ENCODE data around the gene ZMYM2. TPM values are rescaled to one million over a fixed set of nuclear protein-coding genes. Genes with fewer than 3 reads are reported as not detected.
A peak's percentile ranks its signal among the peaks of the same experiment; 100 is the strongest.

Gene ZMYM2
- total and polyA plus RNA-seq, 2 experiments from 2014 or later, result 87.9 to 159 TPM

- Histone ChIP-seq H3K4me1 (ENCODE audit: insufficient read depth) (peaks cover 29% of the 10 kb centered on the region), H2AFZ (no peak overlapping the region), H3F3A (replicated peaks; ENCODE audit: low read depth) (no peaks in the 10 kb centered on the region), H3K9me2 (ENCODE audit: insufficient read depth) (no peaks in the 10 kb centered on the region), H4K20me1 (replicated peaks; ENCODE audit: insufficient read depth) (peaks cover 90% of the 10 kb centered on the region), H3K36me3 (ENCODE audit: insufficient read depth) (no peaks in the 10 kb centered on the region), H3K79me2 (replicated peaks; ENCODE audit: insufficient read depth) (peaks cover 100% of the 10 kb centered on the region), H3K27ac (ENCODE audit: low read depth) (peak overlapping the region; percentile 21; the same call in 1 of the 2 replicates), H3K4me2 (no peak overlapping the region), H3K27me3 (ENCODE audit: insufficient read depth) (no peaks in the 10 kb centered on the region), H3K4me3 (no peak overlapping the region)
- Mint-ChIP-seq H3K4me1 (peaks cover 43% of the 10 kb centered on the region), H3K27me3 (ENCODE audit: insufficient read depth, low read depth, poor library complexity) (peaks cover 3% of the 10 kb centered on the region), H3K36me3 (ENCODE audit: low read depth) (peaks cover 34% of the 10 kb centered on the region), H3K9me3 (no peaks in the 10 kb centered on the region), H3K27ac (peak overlapping the region; percentile 94), H3K4me3 (no peak overlapping the region)
- DNase-seq (ENCODE audit: low spot score), result peak; percentile 84
- peak; percentile 75 for ATAC-seq
- peak; percentile 58 to 78 for TF ChIP-seq CTCF (conservative IDR thresholded peaks at IDR 0.05; ENCODE audit: low read depth in 2 of 2)
- no peak for TF ChIP-seq STAT1 (IDR thresholded peaks at IDR 0.05; ENCODE audit: unreplicated experiment)
Observed at GRCh38 chr13:19984430-19985218, 26.1 kb downstream of the ZMYM2 start.

GRCh38 chr13:19985219-19985556 is 26.7 kb downstream of the ZMYM2 start:
- peaks cover 31% of the 10 kb centered on the region; the same call in 2 of the 3 replicates for H3K36me3 Mint-ChIP-seq (ENCODE audit: low read depth)
- H3K27ac ChIP-seq (ENCODE audit: low read depth), result peak overlapping the region; percentile 8; the same call in 1 of the 2 replicates
- no peak for TF ChIP-seq EZH2 (IDR thresholded peaks at IDR 0.05; ENCODE audit: low read depth, unreplicated experiment)
- no peak for TF ChIP-seq NANOG (IDR thresholded peaks at IDR 0.05; ENCODE audit: borderline replicate concordance)
- no peak for TF ChIP-seq CTCF (conservative IDR thresholded peaks at IDR 0.05; ENCODE audit: low read depth in 2 of 2)
- no peak for TF ChIP-seq POLR2AphosphoS5 (IDR thresholded peaks at IDR 0.05; ENCODE audit: low read depth)
- no peak for TF ChIP-seq STAT1 (IDR thresholded peaks at IDR 0.05; ENCODE audit: unreplicated experiment)
- TF ChIP-seq REST (IDR thresholded peaks at IDR 0.05; ENCODE audit: unreplicated experiment), result no peak
- no peak for TF ChIP-seq ZNF331 (CRISPR knock-in tag; IDR thresholded peaks at IDR 0.05; ENCODE audit: low read depth)
- TF ChIP-seq ETS1 (IDR thresholded peaks at IDR 0.05), result no peak
- no peak for TF ChIP-seq CREB1 (CRISPR knock-in tag; IDR thresholded peaks at IDR 0.05; ENCODE audit: low read depth)
- TF ChIP-seq ZNF114 (CRISPR knock-in tag; IDR thresholded peaks at IDR 0.05), result no peak
- no peak for TF ChIP-seq JUNB (IDR thresholded peaks at IDR 0.05; ENCODE audit: unreplicated experiment)
- no peak for TF ChIP-seq EZH2phosphoT487 (IDR thresholded peaks at IDR 0.05; ENCODE audit: unreplicated experiment)

More at GRCh38 chr13:19985219-19985556, 26.7 kb downstream of the ZMYM2 start:
- DNase-seq (ENCODE audit: low spot score) (peak; percentile 44), ATAC-seq (peak; percentile 66)
- Mint-ChIP-seq H3K9me3 (no peaks in the 10 kb centered on the region), H3K27me3 (ENCODE audit: insufficient read depth, low read depth, poor library complexity) (peaks cover 3% of the 10 kb centered on the region), H3K4me1 (peaks cover 47% of the 10 kb centered on the region), H3K4me3 (no peak overlapping the region), H3K27ac (peak overlapping the region; percentile 94)
- peaks cover 100% of the 10 kb centered on the region for H3K79me2 ChIP-seq (replicated peaks; ENCODE audit: insufficient read depth)
- H3K36me3 ChIP-seq (ENCODE audit: insufficient read depth), result no peaks in the 10 kb centered on the region
- H3K4me1 ChIP-seq (ENCODE audit: insufficient read depth), result peaks cover 29% of the 10 kb centered on the region
- H3K4me2 ChIP-seq, result 0 out of 2 replicates have a peak overlapping the region, but pooled peaks have one; percentile 30
- H3K9me2 ChIP-seq (ENCODE audit: insufficient read depth), result no peaks in the 10 kb centered on the region
- H3K4me3 ChIP-seq, result no peak overlapping the region
- peaks cover 92% of the 10 kb centered on the region for H4K20me1 ChIP-seq (replicated peaks; ENCODE audit: insufficient read depth)
- no peaks in the 10 kb centered on the region for H3F3A ChIP-seq (replicated peaks; ENCODE audit: low read depth)
- H3K27me3 ChIP-seq (ENCODE audit: insufficient read depth), result no peaks in the 10 kb centered on the region
- H2AFZ ChIP-seq, result no peak overlapping the region

All from GM23338 (cell line).